K562 (cell line): ENCODE results near the gene ATP6V0E1. TPM values are rescaled to one million over a fixed set of nuclear protein-coding genes. Genes with fewer than 3 reads are reported as not detected.
A peak's percentile ranks its signal among the peaks of the same experiment; 100 is the strongest.

Experiments
- ATAC-seq: fragments of 200-7000 bp; cut with Tn5 transposase; 3 replicates; pipeline ENCODE4 v1.9.1; 2020; ENCODE audit warnings: moderate library complexity
- BruUV-seq: library from RNA; stranded (reverse); fragments of 400-500 nt; replicated peaks from 2 replicates; lab custom pipeline; 2021; lab: Mats Ljungman, UMichigan
- CTCF ChIA-PET: fragments of 300-600 bp; formaldehyde crosslinking; extraction: SDS; loops from one replicate; lab custom pipeline; 2021; ENCODE audit warnings: low intra/inter-chr PET ratio; lab: Yijun Ruan, JAX
- POLR2A ChIA-PET: fragments of 300-600, 350-650 bp; sonication (Branson Sonifier 250); formaldehyde crosslinking; extraction: SDS; loops from one replicate; lab custom pipeline; 2021; ENCODE audit warnings: antibody characterized with exemption, inconsistent platforms; lab: Yijun Ruan, JAX
- DNase-seq, 4 experiments: peaks; one replicate each; pipeline versions ENCODE4 v3.0.0 to v3.0.0-alpha.2; 2011 to 2018; ENCODE audit warnings: low spot score in 3 of 4, mixed read lengths in 3 of 4; ENCODE audit errors: extremely low read depth in 1 of 4
- FAIRE-seq: peaks from 2 replicates; lab custom pipeline; 2011; peaks lifted over from hg19 to GRCh38; lab: Jason Lieb, UNC
- H2AFZ ChIP-seq: 2 replicates; pipeline ENCODE4 v1.6.0; 2011; ENCODE audit warnings: low read depth, low read length, control low read depth, inconsistent platforms
- H3K27ac ChIP-seq: fragments of 200-600 bp; 3 replicates; pipeline ENCODE4 v1.8.0; 2011; ENCODE audit warnings: low read depth, mild to moderate bottlenecking, control low read depth, inconsistent platforms, low read length, moderate library complexity, mixed read lengths; ENCODE audit errors: extremely low read depth
- H3K27me3 ChIP-seq, 2 experiments: fragments of 300-600 bp in 1 of 2; 2 replicates in 1 of 2; 3 replicates in 1 of 2; pipeline versions ENCODE4 v1.6.0 to v1.8.0; 2011; ENCODE audit warnings: inconsistent platforms in 2 of 2, low read length in 2 of 2, mild to moderate bottlenecking in 1 of 2, mixed read lengths in 1 of 2, moderate library complexity in 1 of 2; ENCODE audit not compliant: control insufficient read depth in 2 of 2, insufficient read depth in 2 of 2
- H3K36me3 ChIP-seq: fragments of 300-600 bp; 3 replicates; pipeline ENCODE4 v1.8.0; 2011; ENCODE audit warnings: mild to moderate bottlenecking, low read length, inconsistent platforms; ENCODE audit not compliant: control insufficient read depth, insufficient read depth
- H3K4me1 ChIP-seq, 2 experiments: fragments of 200-600 bp in 1 of 2; replicated peaks in 1 of 2; 2 replicates in 1 of 2; 3 replicates in 1 of 2; pipeline versions ENCODE4 v1.5.1 to v1.8.0; 2011; ENCODE audit warnings: inconsistent platforms in 2 of 2, low read length in 2 of 2, mild to moderate bottlenecking in 1 of 2, mixed read lengths in 1 of 2, moderate library complexity in 1 of 2; ENCODE audit not compliant: control insufficient read depth in 2 of 2, insufficient read depth in 2 of 2
- H3K4me2 ChIP-seq: 2 replicates; pipeline ENCODE4 v1.6.1; 2011; ENCODE audit warnings: low read length, control low read depth, inconsistent platforms, mixed read lengths; ENCODE audit not compliant: insufficient read depth
- H3K4me3 ChIP-seq: fragments of 200-600 bp; sonication (generic), shearing (Covaris generic); 2 replicates; pipeline ENCODE4 v1.5.1; 2016; ENCODE audit warnings: control low read depth, inconsistent platforms
- H3K79me2 ChIP-seq: fragments of 200-600 bp; 3 replicates; pipeline ENCODE4 v1.8.0; 2011; ENCODE audit warnings: low read length, inconsistent platforms; ENCODE audit not compliant: control insufficient read depth, insufficient read depth
- H3K9ac ChIP-seq, 2 experiments: 2 replicates each; pipeline versions ENCODE4 v1.6.0 to v1.6.1; 2011; ENCODE audit warnings: low read depth in 2 of 2, low read length in 2 of 2, control low read depth in 1 of 2, inconsistent platforms in 1 of 2, mild to moderate bottlenecking in 1 of 2, mixed read lengths in 1 of 2; ENCODE audit not compliant: insufficient read depth in 1 of 2
- H3K9me1 ChIP-seq: one replicate; pipeline ENCODE4 v1.6.0; 2011; ENCODE audit warnings: inconsistent platforms, mild to moderate bottlenecking, low read length, moderate library complexity; ENCODE audit not compliant: control insufficient read depth, insufficient read depth
- H3K9me3 ChIP-seq: replicated peaks from 2 replicates; pipeline ENCODE4 v1.5.1; 2011; ENCODE audit warnings: low read depth, low read length, inconsistent platforms; ENCODE audit not compliant: control insufficient read depth, insufficient read depth
- H4K20me1 ChIP-seq: replicated peaks from 2 replicates; pipeline ENCODE4 v1.6.1; 2011; ENCODE audit warnings: low read length, inconsistent platforms, mixed read lengths; ENCODE audit not compliant: control insufficient read depth, insufficient read depth
- CREB3 ChIP-seq: fragments of 450-650 bp; conservative IDR thresholded peaks from 2 replicates; pipeline ENCODE4 v1.6.1; 2016; ENCODE audit warnings: missing genetic modification characterization, low read depth, mild to moderate bottlenecking, missing compliant biosample characterization, moderate library complexity
- FOS ChIP-seq: IDR thresholded peaks from 3 replicates; pipeline ENCODE4 v1.6.1; 2011; ENCODE audit not compliant: insufficient read length; ENCODE audit errors: extremely low read depth
- FOXJ3 ChIP-seq: sonication (generic); formaldehyde crosslinking; IDR thresholded peaks from 2 replicates; pipeline ENCODE4 v1.4.0; 2020; ENCODE audit warnings: mild to moderate bottlenecking, missing genetic modification reagents
- HMG20B ChIP-seq: fragments of 250-450 bp; sonication (Bioruptor Pico); IDR thresholded peaks from 2 replicates; pipeline ENCODE4 v1.5.0; 2021; ENCODE audit warnings: mild to moderate bottlenecking
- XRCC3 ChIP-seq: fragments of 450-650 bp; IDR thresholded peaks from 2 replicates; pipeline ENCODE4 v1.6.1; 2017; ENCODE audit warnings: mild to moderate bottlenecking, moderate library complexity
- ZBTB12 ChIP-seq: fragments of 250-450 bp; sonication (Bioruptor Pico); IDR thresholded peaks from 2 replicates; pipeline ENCODE4 v1.4.0; 2020
- ZNF121 ChIP-seq: sonication (generic); formaldehyde crosslinking; conservative IDR thresholded peaks from 2 replicates; pipeline ENCODE4 v1.8.0; 2022; ENCODE audit warnings: missing genetic modification reagents
- WGBS: fragments of 100-300 bp; shearing (Covaris generic); methylation state at CpG from one replicate; pipeline ENCODE4 v1.1.6; 2016; ENCODE audit warnings: low coverage, mixed read lengths; ENCODE audit not compliant: insufficient coverage; ENCODE audit errors: missing lambda C conversion rate; 5-methylcytosine and 5-hydroxymethylcytosine counted together
- in situ Hi-C: fragments of 300-500 bp; cut with MboI; formaldehyde crosslinking; loops from 4 replicates; pipeline ENCODE4 v1.15.0; 2018; ENCODE audit warnings: inconsistent platforms, mixed read lengths
- intact Hi-C: fragments of 100-400 bp; cut with micrococcal nuclease; formaldehyde crosslinking; loops from 2 replicates; pipeline ENCODE4 v1.14.2; 2022
- polyA plus RNA-seq, 8 experiments: library from polyadenylated mRNA; depleted of rRNA in 4 of 8; stranded (reverse) in 5 of 8; unstranded in 3 of 8; fragments of >200 nt; fragmentation: Nextera tagmentation in 2 of 8; fragmentation: Illumina TruSeq in 1 of 8; extraction: Ambion mirVana in 2 of 8; extraction: Trizol in 1 of 8; gene quantifications; 2 replicates each; pipeline versions ENCODE4 v1.2.1 to v1.2.3, GENCODE V29; 2011 to 2014; ENCODE audit warnings: inconsistent platforms in 1 of 8, missing spikeins in 1 of 8
- total RNA-seq, 7 experiments: library from RNA; depleted of rRNA in 6 of 7; stranded (reverse); fragments of >200 nt in 6 of 7; fragmentation: Illumina TruSeq in 2 of 7; extraction: Trizol in 2 of 7; gene quantifications; 2 replicates each; pipeline versions ENCODE4 v1.2.1 to v1.2.3, GENCODE V29; 2011 to 2021; ENCODE audit warnings: low replicate concordance in 1 of 7
- TF ChIP-seq, protein P1 (sequence below): fragments of 450-650 bp; formaldehyde crosslinking; IDR thresholded peaks from 2 replicates; pipeline ENCODE4 v1.4.0; 2020; ENCODE audit warnings: mild to moderate bottlenecking, moderate library complexity
- TF ChIP-seq, protein P2 (sequence below): fragments of 450-650 bp; IDR thresholded peaks from 2 replicates; pipeline ENCODE4 v1.6.1; 2017; ENCODE audit warnings: mild to moderate bottlenecking, moderate library complexity

The ATP6V0E1 gene
- total and polyA plus RNA-seq, 9 of the 15 experiments (the other 6 are each of a cell fraction or from before 2014, with no cell fraction given), result 63.8 to 395 (median 112) TPM

GRCh38 chr5:172990776-172991175 lies 7.2 kb downstream of the ATP6V0E1 start:
- Histone ChIP-seq H3K4me3 (no peak overlapping the region), H3K9me1 (no peaks in the 10 kb centered on the region), H3K36me3 (peaks cover 83% of the 10 kb centered on the region), H3K27ac (no peak overlapping the region), H3K79me2 (peaks cover 86% of the 10 kb centered on the region), H3K4me2 (no peak overlapping the region), H3K9ac (no peak overlapping the region; a peak in 1 of 4 replicates), H3K9me3 (no peaks in the 10 kb centered on the region; the same call in 1 of the 2 replicates), H2AFZ (no peak overlapping the region), H4K20me1 (peaks cover 4% of the 10 kb centered on the region), H3K4me1 (peaks cover 0 to 7% of the 10 kb centered on the region in 2 experiments; a peak in 2 of 5 replicates), H3K27me3 (no peaks in the 10 kb centered on the region)
- WGBS, result 94% methylated on average over 7 of the region's 8 CpGs
- POLR2A ChIA-PET, result interaction anchor here (0.8 to 0.9 kb wide), 3 partner anchors 66 to 192 kb away, joined by 3 to 6 read pairs (median 3); no protein-coding TSS in a partner anchor
- DNase-seq, result no peak
- FAIRE-seq, result no peak
- CTCF ChIA-PET, result no interaction called here
- in situ Hi-C loops (no loop called here), intact Hi-C loops (no loop called here)
- BruUV-seq, result no TSS peak
- no peak for ATAC-seq
- TF ChIP-seq, protein P1, sequence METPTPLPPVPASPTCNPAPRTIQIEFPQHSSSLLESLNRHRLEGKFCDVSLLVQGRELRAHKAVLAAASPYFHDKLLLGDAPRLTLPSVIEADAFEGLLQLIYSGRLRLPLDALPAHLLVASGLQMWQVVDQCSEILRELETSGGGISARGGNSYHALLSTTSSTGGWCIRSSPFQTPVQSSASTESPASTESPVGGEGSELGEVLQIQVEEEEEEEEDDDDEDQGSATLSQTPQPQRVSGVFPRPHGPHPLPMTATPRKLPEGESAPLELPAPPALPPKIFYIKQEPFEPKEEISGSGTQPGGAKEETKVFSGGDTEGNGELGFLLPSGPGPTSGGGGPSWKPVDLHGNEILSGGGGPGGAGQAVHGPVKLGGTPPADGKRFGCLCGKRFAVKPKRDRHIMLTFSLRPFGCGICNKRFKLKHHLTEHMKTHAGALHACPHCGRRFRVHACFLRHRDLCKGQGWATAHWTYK (CRISPR knock-in tag), result no peak
- 0 out of 2 replicates have a peak, but pooled peaks have one; percentile 13 for TF ChIP-seq ZNF121 (CRISPR knock-in tag)

DNA sequence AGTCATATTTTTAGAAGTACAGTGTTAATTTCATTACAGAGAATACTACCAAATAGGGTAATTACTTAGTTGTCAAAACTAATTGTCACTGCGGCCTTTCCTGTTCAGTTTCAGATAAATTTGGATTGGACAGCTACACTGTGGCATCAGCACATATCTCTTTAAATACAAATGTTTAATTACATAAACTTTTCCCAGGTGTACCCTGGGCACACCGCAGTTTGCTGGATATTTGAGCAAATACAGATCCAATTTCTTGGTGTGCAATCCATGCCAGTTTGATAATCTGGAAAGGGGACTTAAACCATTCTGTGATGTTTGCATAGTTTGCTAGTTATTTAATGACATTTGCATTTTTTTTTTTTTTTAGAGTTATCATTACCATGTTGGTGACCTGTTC lies 10.8 kb downstream of the ATP6V0E1 start:
- Histone ChIP-seq H3K27ac (no peak overlapping the region), H3K9ac (no peak overlapping the region), H2AFZ (no peak overlapping the region), H3K36me3 (peaks cover 74% of the 10 kb centered on the region), H3K27me3 (no peaks in the 10 kb centered on the region), H3K79me2 (peaks cover 66% of the 10 kb centered on the region), H4K20me1 (peaks cover 4% of the 10 kb centered on the region), H3K9me1 (no peaks in the 10 kb centered on the region), H3K4me3 (no peak overlapping the region), H3K4me1 (peaks cover 0 to 5% of the 10 kb centered on the region in 2 experiments; a peak in 1 of 5 replicates), H3K9me3 (no peaks in the 10 kb centered on the region), H3K4me2 (no peak overlapping the region)
- ATAC-seq, result no peak
- no TSS peak for BruUV-seq
- 100% methylated on average over 2 of the region's 2 CpGs for WGBS
- ChIA-PET POLR2A (interaction anchor here (1.7 to 2.7 kb wide), 2 partner anchors 11 to 24 kb away, joined by 3 to 16 read pairs; partner anchors contain the start of gene ATP6V0E1), CTCF (interaction anchor here (0.7 kb wide), 1 partner anchor 625 kb away, joined by 4 read pairs; no protein-coding TSS in a partner anchor)
- in situ Hi-C loops (no loop called here), intact Hi-C loops (no loop called here)
- no peak for DNase-seq
- no peak for FAIRE-seq
- TF ChIP-seq, protein P2, sequence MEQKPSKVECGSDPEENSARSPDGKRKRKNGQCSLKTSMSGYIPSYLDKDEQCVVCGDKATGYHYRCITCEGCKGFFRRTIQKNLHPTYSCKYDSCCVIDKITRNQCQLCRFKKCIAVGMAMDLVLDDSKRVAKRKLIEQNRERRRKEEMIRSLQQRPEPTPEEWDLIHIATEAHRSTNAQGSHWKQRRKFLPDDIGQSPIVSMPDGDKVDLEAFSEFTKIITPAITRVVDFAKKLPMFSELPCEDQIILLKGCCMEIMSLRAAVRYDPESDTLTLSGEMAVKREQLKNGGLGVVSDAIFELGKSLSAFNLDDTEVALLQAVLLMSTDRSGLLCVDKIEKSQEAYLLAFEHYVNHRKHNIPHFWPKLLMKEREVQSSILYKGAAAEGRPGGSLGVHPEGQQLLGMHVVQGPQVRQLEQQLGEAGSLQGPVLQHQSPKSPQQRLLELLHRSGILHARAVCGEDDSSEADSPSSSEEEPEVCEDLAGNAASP, result no peak
- TF ChIP-seq CREB3 (tag) (no peak), FOS (no peak), FOXJ3 (CRISPR knock-in tag) (no peak), ZBTB12 (CRISPR knock-in tag) (no peak), XRCC3 (no peak), HMG20B (CRISPR knock-in tag) (no peak)
